ENCODE data around the gene OLFML3. TPM values are rescaled to one million over a fixed set of nuclear protein-coding genes. Genes with fewer than 3 reads are reported as not detected.

The OLFML3 gene
- total and polyA plus RNA-seq, 2 of the 8 experiments (the other 6 are each of a cell fraction or from before 2014, with no cell fraction given), result 56.0 to 72.3 TPM

- Histone ChIP-seq H3K4me1 (replicated peaks in 1 of 4; ENCODE audit: control insufficient read depth in 3 of 4, insufficient read depth in 4 of 4, low read length in 3 of 4) (peaks cover 12 to 34% (median 17%) of the 10 kb centered on the region in 4 experiments), H2BK20ac (ENCODE audit: low read length) (no peak overlapping the region), H3K14ac (ENCODE audit: insufficient read length) (no peak overlapping the region), H4K20me1 (replicated peaks in 1 of 2; ENCODE audit: control insufficient read depth in 1 of 2, insufficient read depth in 2 of 2, low read length in 2 of 2) (no peaks in the 10 kb centered on the region), H3K27me3 (replicated peaks in 1 of 4; ENCODE audit: control insufficient read depth in 3 of 4, extremely low read depth in 1 of 4, insufficient read depth in 3 of 4, low read length in 3 of 4) (no peaks in the 10 kb centered on the region; a peak in 1 of 7 replicates), H4K8ac (ENCODE audit: extremely low read depth, insufficient read depth, low read length) (no peak overlapping the region), H3K4me3 (ENCODE audit: extremely low read depth in 1 of 4, insufficient read depth in 2 of 4, low read depth in 3 of 4, low read length in 4 of 4) (peak overlapping the region in 1 of 4 experiments; percentile 21; a peak in 1 of 8 replicates), H3K27ac (ENCODE audit: low read depth, low read length) (no peak overlapping the region; the same call in 1 of the 2 replicates), H4K5ac (ENCODE audit: insufficient read length, low read depth, low read length) (peak overlapping the region; percentile 94), H2BK120ac (replicated peaks; ENCODE audit: low read depth, low read length) (no peak overlapping the region), H3K4me2 (ENCODE audit: insufficient read depth in 1 of 2, low read depth in 2 of 2, low read length in 2 of 2) (peak overlapping the region; percentile 43 to 48), H2AFZ (ENCODE audit: low read length) (no peak overlapping the region), H3K4ac (replicated peaks; ENCODE audit: insufficient read length, low read depth, low read length) (no peak overlapping the region), H2AK5ac (ENCODE audit: low read depth, low read length) (no peak overlapping the region), H3K56ac (replicated peaks; ENCODE audit: insufficient read length, low read depth, low read length) (peak overlapping the region; percentile 20), H3K79me1 (ENCODE audit: low read depth, low read length) (peaks cover 6% of the 10 kb centered on the region; the same call in 1 of the 2 replicates), H3K79me2 (ENCODE audit: control insufficient read depth in 1 of 2, insufficient read depth in 2 of 2, low read length in 2 of 2) (peaks cover 0 to 15% of the 10 kb centered on the region in 2 experiments; a peak in 2 of 4 replicates), H2BK5ac (ENCODE audit: low read depth, low read length) (0 out of 2 replicates have a peak overlapping the region, but pooled peaks have one; percentile 22), H4K91ac (replicated peaks; ENCODE audit: insufficient read length, low read length) (no peak overlapping the region), H3K9me3 (ENCODE audit: insufficient read depth in 2 of 2, low read depth in 1 of 2, low read length in 1 of 2) (no peaks in the 10 kb centered on the region), H2BK12ac (ENCODE audit: low read depth, low read length) (0 out of 2 replicates have a peak overlapping the region, but pooled peaks have one; percentile 72), H2BK15ac (ENCODE audit: low read length) (no peak overlapping the region), H3K23me2 (ENCODE audit: low read depth, low read length) (no peaks in the 10 kb centered on the region), H3K36me3 (ENCODE audit: control insufficient read depth in 2 of 4, insufficient read depth in 4 of 4, low read length in 3 of 4) (peaks cover 0 to 37% (median 18%) of the 10 kb centered on the region in 4 experiments; a peak in 5 of 8 replicates), H3K9ac (replicated peaks in 1 of 4; ENCODE audit: extremely low read depth in 1 of 4, low read depth in 3 of 4, low read length in 3 of 4) (no peak overlapping the region), H3K23ac (ENCODE audit: insufficient read length) (no peak overlapping the region), H3K18ac (ENCODE audit: extremely low read depth, low read length) (peak overlapping the region; percentile 52; the same call in 1 of the 2 replicates)
- POLR2A ChIA-PET (ENCODE audit: partially characterized antibody), result interaction anchor here (0.7 to 2.0 kb wide), 5 partner anchors 61 to 369 kb away, joined by 3 to 7 read pairs (median 4); partner anchors contain the start of gene SYT6
- peak; percentile 86 for FAIRE-seq
- WGBS, 2 experiments (ENCODE audit: extremely low coverage in 1 of 2, insufficient coverage in 1 of 2, insufficient read length in 1 of 2, insufficient replicate concordance in 2 of 2, low coverage in 1 of 2, low lambda C conversion rate in 2 of 2, missing lambda C conversion rate in 1 of 2), result 27% methylated on average over 4 of the region's 4 CpGs; no CpG with 5 or more reads in 1 of the 2 experiments
- peak in 1 of 2 experiments; percentile 33 for DNase-seq (ENCODE audit: low read depth in 1 of 2, low spot score in 2 of 2)
- CTCF ChIA-PET (ENCODE audit: partially characterized antibody), result interaction anchor here (0.6 to 4.3 kb wide), 53 partner anchors 11 to 443 kb away, joined by 3 to 29 read pairs (median 4); partner anchors contain the start of gene SYT6
- TF ChIP-seq EZH2 (IDR thresholded peaks at IDR 0.05; ENCODE audit: low read depth, low read length, severe bottlenecking) (no peak), TCF12 (IDR thresholded peaks at IDR 0.05; ENCODE audit: low read depth, low read length) (no peak), NANOG (IDR thresholded peaks at IDR 0.05; ENCODE audit: insufficient read depth, low read depth, low read length, poor library complexity, severe bottlenecking) (peak; percentile 41), RBBP5 (IDR thresholded peaks at IDR 0.05; ENCODE audit: borderline replicate concordance, low read depth, low read length) (no peak), RXRA (IDR thresholded peaks at IDR 0.05; ENCODE audit: insufficient read depth, low read depth, low read length) (no peak), BACH1 (IDR thresholded peaks at IDR 0.05; ENCODE audit: low read length) (no peak), EP300 (IDR thresholded peaks at IDR 0.05; ENCODE audit: borderline replicate concordance in 1 of 2, low read depth in 2 of 2, low read length in 2 of 2) (no peak), RAD21 (IDR thresholded peaks at IDR 0.05 in 1 of 2, conservative IDR thresholded peaks at IDR 0.05 in 1 of 2; ENCODE audit: low read depth in 2 of 2, low read length in 2 of 2) (peak; percentile 41 to 59), SP4 (IDR thresholded peaks at IDR 0.05; ENCODE audit: low read length) (no peak), SIRT6 (IDR thresholded peaks at IDR 0.05; ENCODE audit: low read length) (no peak), SP2 (IDR thresholded peaks at IDR 0.05; ENCODE audit: low read length) (no peak)
Observed at GRCh38 chr1:113976609-113977278, 2.5 kb upstream of the OLFML3 start.

Data from H1 (cell line).